GM12801 (cell line): ENCODE data around the gene SSBP2.

Experiments used
- CTCF ChIP-seq: IDR thresholded peaks from one replicate; pipeline ENCODE4 v1.5.1; 2011; ENCODE audit warnings: control low read depth; ENCODE audit not compliant: insufficient read length; ENCODE audit errors: extremely low read depth

SSBP2 gene

GRCh38 chr5:81760521-81760920 is 9.6 kb upstream of the SSBP2 start:
- TF ChIP-seq CTCF: no peak

- TF ChIP-seq CTCF: no peak
Measured at GRCh38 chr5:81759632-81760005, 8.7 kb upstream of the SSBP2 start.

- no peak for TF ChIP-seq CTCF
Measured at GRCh38 chr5:81757404-81757803, 6.5 kb upstream of the SSBP2 start.

GRCh38 chr5:81756016-81756415 is 5.1 kb upstream of the SSBP2 start:
- no peak for TF ChIP-seq CTCF

- TF ChIP-seq CTCF: no peak
Measured at GRCh38 chr5:81755320-81755719, 4.4 kb upstream of the SSBP2 start.

- TF ChIP-seq CTCF: no peak
Measured at GRCh38 chr5:81754621-81755020, 3.7 kb upstream of the SSBP2 start.

- no peak for TF ChIP-seq CTCF
Measured at GRCh38 chr5:81753429-81753828, 2.5 kb upstream of the SSBP2 start.

GRCh38 chr5:81752644-81752963 is 1.7 kb upstream of the SSBP2 start:
- TF ChIP-seq CTCF: no peak
